HG02610 (cell line): Measurements from ENCODE around the gene FUNDC2.

Experiments
- ATAC-seq: cut with Tn5 transposase; IDR thresholded peaks from one replicate; pipeline ENCODE4 v1.9.1; 2021; ENCODE audit warnings: mild to moderate bottlenecking, moderate library complexity; ENCODE audit not compliant: unreplicated experiment

FUNDC2 gene

DNA sequence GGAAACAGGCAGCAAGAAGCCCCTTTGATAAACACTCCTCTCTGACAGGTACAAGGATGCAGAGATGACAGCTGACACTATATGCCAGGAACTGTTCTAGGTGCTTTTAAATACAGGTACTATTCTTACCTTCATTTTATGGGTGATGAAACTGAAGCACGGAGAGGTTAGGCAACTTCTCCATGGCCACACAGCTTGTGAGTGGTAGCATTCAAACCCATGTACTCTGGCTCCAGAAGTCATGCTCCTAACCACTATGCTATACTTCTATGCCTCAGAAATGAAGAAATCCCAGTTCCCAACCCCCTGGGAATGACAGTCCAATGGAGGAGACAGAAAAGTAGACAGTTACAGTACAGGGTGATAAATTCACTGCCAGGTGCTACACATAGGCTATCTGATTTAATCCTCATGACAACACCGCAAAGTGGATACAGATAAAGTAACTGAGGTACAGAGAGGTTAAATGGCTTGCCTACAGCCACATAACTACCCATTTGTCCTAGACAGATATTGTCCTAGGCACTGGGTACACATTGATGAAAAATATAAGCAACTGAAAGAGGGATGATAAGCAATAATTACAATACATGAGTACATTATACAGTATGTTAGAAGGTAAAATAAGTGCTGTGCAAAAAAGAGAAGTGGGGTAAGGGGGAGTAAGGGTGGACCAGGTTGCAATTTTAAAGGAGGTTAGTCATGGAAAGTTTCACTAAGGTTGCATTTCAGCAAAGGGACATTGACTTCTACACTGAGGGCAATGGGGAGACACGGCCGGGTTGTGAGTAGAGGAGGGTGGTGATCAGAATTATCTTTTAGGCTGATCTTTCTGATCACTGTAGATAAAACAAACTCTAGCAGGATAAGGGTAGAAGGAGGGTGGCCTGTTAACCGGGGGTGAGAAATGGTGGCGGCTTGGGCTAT, 2.5 kb upstream of the FUNDC2 start:
- ATAC-seq, result no peak

GRCh38 chrX:155026420-155026726, 271 bp upstream of the FUNDC2 start:
- no peak for ATAC-seq

GRCh38 chrX:155027509-155028066, 944 bp downstream of the FUNDC2 start:
- no peak for ATAC-seq

GRCh38 chrX:155028129-155028528, 1.5 kb downstream of the FUNDC2 start:
- ATAC-seq, result no peak

DNA sequence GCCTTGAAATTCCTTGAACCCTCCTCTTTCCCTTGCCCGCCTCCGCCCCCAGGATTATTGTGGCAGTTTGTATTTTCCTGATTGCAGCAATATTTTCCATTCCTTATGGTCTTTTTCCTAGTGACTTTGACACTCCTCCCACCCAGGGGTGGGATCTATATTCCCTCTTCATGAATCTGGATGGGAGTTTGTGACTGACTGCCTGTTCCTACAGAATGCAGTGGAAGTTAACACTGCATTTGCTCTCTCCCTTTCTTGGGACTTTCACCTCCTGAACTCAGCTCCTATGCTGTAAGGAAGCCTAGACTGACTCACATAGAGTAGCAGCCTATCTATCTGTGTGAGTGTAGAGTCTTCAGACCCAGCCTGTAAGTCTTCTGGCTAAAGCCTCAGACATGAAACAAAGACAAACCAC, 2.2 kb downstream of the FUNDC2 start:
- no peak for ATAC-seq

GRCh38 chrX:155031657-155032056, 5.0 kb downstream of the FUNDC2 start:
- ATAC-seq, result no peak

DNA sequence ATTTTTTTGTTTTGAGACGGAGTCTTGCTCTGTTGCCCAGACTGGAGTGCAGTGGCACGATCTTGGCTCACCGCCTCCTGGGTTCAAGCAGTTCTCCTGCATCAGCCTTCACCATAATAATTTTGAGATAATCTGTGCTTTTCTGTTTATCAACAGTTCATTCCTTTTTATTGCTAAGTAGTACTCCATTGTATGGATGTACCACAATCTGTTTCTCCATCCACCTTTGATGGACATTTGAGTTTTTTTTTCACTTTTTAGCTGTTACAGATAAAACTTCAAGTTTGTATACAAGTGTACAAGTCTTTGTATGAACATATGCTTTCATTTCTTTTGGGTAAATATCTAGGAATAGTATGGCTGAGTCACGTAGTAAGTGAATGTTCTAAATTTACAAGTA, 9.0 kb downstream of the FUNDC2 start:
- ATAC-seq, result no peak

GRCh38 chrX:155046129-155046810, 19.6 kb downstream of the FUNDC2 start:
- no peak for ATAC-seq

GRCh38 chrX:155046811-155047528, 20.3 kb downstream of the FUNDC2 start:
- ATAC-seq, result no peak

DNA sequence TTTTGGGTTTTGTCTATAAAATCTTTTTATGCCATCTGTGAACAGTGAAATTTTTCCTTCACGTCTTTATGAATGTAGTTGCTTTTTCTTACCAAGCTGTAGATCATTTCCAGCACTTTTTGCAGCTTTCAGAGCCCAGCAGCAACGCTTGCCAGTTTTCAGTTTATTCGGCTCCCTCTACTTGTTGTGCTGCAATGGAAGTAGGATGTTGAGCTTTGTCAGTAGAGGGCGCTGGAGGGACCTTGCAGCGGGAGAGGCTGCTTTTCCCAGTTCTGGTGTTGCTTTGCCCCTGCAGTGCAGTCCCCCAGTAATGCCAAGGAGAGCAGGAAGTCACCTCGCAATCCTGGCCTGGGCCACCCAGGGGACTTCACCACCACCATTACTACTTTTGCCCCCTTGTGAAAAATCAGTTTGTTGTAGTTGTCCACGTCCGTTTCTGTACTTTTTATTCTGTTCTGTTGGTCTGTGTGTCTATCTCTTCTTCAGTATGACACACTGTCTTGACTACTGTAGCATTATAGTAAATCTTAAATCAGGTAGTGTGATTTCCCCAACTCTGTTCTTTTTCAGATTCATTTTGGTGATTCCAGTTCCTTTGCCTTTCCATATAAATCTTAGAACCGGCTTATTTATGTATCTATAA, 22.5 kb downstream of the FUNDC2 start:
- no peak for ATAC-seq

- ATAC-seq, result no peak
Observed at GRCh38 chrX:155052738-155053498, 26.3 kb downstream of the FUNDC2 start.

DNA sequence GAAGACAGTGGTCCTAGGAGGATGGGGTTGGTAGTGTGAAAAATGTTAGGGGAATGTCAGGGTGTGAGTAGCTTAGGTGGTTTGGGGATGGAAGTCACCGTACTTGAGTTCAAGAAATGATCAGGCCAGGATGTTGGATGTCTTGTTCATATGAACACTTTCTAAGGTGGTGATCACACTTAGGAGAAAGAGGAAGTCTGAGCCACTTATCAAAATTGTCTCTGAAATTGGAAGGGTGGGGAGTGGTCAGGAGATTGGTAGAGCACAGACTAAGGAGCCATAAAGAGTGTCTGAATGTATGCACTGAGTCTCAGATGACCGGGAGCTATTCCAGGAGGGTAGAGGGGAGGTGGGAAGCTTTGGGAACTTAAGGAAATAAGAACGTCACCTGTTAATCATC, 27.0 kb downstream of the FUNDC2 start:
- ATAC-seq, result no peak

DNA sequence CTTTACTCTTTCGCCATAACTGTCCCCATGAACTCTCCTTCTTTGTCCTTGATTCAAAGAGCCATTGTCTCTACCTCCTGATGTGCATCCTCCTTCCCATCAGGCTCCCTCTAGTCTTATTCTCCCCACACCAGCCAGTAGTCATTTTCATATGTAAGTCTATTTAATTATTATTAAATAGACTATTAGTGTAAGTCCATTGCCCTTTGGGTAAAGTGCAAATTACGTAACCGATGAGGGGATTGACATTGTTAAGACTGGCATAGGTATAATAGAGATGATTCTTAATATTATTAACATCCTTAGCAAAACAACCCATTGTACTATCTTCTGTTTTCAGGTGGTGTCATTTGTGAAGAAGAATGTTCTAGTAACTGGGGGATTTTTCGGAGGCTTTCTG, 27.6 kb downstream of the FUNDC2 start:
- no peak for ATAC-seq

GRCh38 chrX:155055494-155055893, 28.9 kb downstream of the FUNDC2 start:
- no peak for ATAC-seq

GRCh38 chrX:155056471-155056870, 29.8 kb downstream of the FUNDC2 start:
- no peak for ATAC-seq

DNA sequence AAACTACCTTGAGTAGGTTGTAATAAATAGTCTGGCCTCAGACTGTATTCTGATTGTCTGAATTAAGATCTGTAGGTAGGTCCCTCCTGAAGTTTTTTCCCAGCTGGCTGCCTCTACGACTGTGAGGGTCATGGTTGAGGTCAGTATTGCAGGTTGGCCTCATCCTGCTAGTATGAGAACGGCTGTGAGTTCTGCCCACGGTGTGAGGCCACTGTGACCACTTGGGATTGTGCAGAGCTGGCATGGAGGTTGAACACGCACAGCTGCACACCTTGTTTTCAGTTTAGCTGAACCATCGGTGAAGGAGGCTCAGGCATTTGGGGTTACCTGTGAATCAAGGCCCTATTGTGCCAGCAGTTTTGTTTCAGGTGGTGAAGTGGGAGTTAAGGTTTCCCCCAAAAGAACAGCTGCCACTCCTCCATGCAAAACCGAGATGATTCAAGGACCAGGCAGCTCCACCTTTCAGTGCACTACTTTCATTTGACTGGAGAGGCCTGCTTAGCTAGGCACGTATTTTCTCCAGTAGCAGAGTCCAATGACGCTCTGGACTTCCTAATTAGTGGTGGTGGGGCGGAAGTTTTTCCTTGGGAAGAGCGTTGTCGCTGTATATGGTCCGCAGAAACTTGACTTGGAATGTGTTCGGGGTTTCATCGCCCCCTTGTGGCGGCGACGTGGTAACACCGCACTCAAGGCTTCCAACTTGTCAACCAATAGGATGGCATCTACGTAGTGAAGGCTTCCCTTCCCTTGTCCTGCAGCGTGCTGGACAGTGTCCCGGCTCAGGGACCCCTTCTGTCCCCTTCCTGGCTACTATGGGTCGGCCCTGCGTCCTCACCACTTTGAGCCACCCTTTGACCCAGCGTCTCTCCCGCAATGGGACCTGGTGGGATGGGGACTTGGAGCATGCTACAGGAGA, 30.5 kb downstream of the FUNDC2 start:
- ATAC-seq, result no peak

- ATAC-seq, result no peak
Observed at GRCh38 chrX:155061760-155062159, 35.1 kb downstream of the FUNDC2 start.

DNA sequence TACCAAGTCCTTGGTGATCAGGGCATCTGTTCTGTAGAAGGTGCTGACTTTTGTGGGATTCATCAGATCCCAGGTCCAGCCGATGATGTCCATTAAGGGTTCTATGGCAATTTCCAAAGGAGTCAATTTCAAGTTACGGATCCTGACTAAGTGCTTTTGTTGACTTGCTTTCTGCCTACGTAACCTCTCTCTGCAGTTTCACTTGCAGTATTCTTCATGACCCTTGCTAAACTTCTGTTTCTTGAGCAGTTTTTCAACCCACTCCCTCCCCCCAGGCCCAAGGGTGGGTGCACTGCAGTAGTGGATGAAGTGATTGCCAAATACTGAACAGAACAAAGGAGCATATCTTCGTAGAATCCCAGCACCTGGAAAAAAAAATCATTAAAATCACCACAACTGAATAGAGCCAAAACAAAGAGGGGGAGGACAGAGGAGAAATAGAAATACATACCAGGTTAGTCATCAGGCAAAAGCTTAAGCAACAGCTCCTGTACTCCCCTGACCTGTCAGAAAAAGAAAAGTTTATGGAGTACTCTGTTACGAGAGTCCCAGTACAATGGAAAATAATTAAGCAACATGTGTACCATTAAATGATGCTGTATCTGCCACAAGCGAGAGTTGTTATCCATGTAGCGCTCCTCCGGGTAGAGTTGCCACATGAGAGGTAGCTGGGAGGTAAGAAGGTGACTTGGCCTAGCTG, 38.5 kb downstream of the FUNDC2 start:
- ATAC-seq, result no peak

- ATAC-seq, result no peak
Observed at GRCh38 chrX:155068165-155068564, 41.5 kb downstream of the FUNDC2 start.
